ENCODE measurements around the gene SNX10.

DNA sequence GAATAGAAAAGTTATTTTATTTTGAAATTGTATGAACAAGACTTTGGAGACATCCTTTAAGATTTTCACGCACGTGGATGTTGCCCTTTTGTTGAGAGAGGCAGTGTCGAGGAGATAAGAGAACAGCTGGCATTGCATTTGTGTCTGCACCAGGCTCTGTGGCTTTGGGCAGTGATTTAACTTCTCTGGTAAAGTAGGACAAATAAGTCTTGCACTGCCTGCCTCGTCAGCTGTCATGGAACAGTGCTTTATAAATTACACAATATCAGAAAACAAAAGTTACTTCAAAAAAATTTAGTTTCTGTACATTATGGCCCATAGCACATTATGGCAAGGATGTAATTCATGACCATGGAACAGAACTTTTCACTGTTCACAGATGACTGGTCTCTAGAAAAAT lies 20.1 kb downstream of the SNX10 start:
- TF ChIP-seq, protein P1, sequence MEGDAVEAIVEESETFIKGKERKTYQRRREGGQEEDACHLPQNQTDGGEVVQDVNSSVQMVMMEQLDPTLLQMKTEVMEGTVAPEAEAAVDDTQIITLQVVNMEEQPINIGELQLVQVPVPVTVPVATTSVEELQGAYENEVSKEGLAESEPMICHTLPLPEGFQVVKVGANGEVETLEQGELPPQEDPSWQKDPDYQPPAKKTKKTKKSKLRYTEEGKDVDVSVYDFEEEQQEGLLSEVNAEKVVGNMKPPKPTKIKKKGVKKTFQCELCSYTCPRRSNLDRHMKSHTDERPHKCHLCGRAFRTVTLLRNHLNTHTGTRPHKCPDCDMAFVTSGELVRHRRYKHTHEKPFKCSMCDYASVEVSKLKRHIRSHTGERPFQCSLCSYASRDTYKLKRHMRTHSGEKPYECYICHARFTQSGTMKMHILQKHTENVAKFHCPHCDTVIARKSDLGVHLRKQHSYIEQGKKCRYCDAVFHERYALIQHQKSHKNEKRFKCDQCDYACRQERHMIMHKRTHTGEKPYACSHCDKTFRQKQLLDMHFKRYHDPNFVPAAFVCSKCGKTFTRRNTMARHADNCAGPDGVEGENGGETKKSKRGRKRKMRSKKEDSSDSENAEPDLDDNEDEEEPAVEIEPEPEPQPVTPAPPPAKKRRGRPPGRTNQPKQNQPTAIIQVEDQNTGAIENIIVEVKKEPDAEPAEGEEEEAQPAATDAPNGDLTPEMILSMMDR (conservative IDR thresholded peaks at IDR 0.05 in 1 of 2, IDR thresholded peaks at IDR 0.05 in 1 of 2; ENCODE audit: low read depth in 1 of 2, low read length in 2 of 2) = no peak
- no peak for TF ChIP-seq EZH2 (IDR thresholded peaks at IDR 0.05; ENCODE audit: low read length, missing control alignments)

Data from fibroblast of lung (primary cell).